ENCODE data around the gene CHST11. TPM values are rescaled to one million over a fixed set of nuclear protein-coding genes. Genes with fewer than 3 reads are reported as not detected.

Gene CHST11
- total RNA-seq, 1 donor from 2014 or later = 6.0 TPM

GRCh38 chr12:104490850-104491249 lies 34.1 kb downstream of the CHST11 start:
- H3K4me3 ChIP-seq = no peak overlapping the region
- intact Hi-C loops (cut with micrococcal nuclease) = no loop called here
- no peak for TF ChIP-seq CTCF (IDR thresholded peaks at IDR 0.05; ENCODE audit: borderline replicate concordance)
- no peak for DNase-seq
- H3K27me3 ChIP-seq (ENCODE audit: low read depth) = no peaks in the 10 kb centered on the region
- no peaks in the 10 kb centered on the region for H3K36me3 ChIP-seq
- peaks cover 28% of the 10 kb centered on the region for H3K4me1 ChIP-seq
- no peak overlapping the region for H3K27ac ChIP-seq (replicated peaks)
- H3K9me3 ChIP-seq (replicated peaks) = no peaks in the 10 kb centered on the region

GRCh38 chr12:104493496-104493895 lies 36.7 kb downstream of the CHST11 start:
- Histone ChIP-seq H3K27ac (replicated peaks) (peak overlapping the region; percentile 61), H3K4me1 (peaks cover 21% of the 10 kb centered on the region)

GRCh38 chr12:104494137-104494792 lies 37.5 kb downstream of the CHST11 start:
- Histone ChIP-seq H3K36me3 (no peaks in the 10 kb centered on the region), H3K27ac (replicated peaks) (peak overlapping the region; percentile 61), H3K27me3 (ENCODE audit: low read depth) (no peaks in the 10 kb centered on the region), H3K4me1 (peaks cover 21% of the 10 kb centered on the region), H3K4me3 (peak overlapping the region; percentile 8), H3K9me3 (replicated peaks) (no peaks in the 10 kb centered on the region)
- DNase-seq = no peak
- no peak for TF ChIP-seq CTCF (IDR thresholded peaks at IDR 0.05; ENCODE audit: borderline replicate concordance)
- intact Hi-C loops (cut with micrococcal nuclease) = no loop called here

More at GRCh38 chr12:104493496-104493895, 36.7 kb downstream of the CHST11 start:
- Histone ChIP-seq H3K4me3 (no peak overlapping the region), H3K9me3 (replicated peaks) (no peaks in the 10 kb centered on the region), H3K36me3 (no peaks in the 10 kb centered on the region), H3K27me3 (ENCODE audit: low read depth) (no peaks in the 10 kb centered on the region)
- intact Hi-C loops (cut with micrococcal nuclease) = no loop called here
- DNase-seq = no peak
- TF ChIP-seq CTCF (IDR thresholded peaks at IDR 0.05; ENCODE audit: borderline replicate concordance) = no peak

- TF ChIP-seq CTCF (IDR thresholded peaks at IDR 0.05; ENCODE audit: borderline replicate concordance) = no peak
- H3K27me3 ChIP-seq (ENCODE audit: low read depth) = no peaks in the 10 kb centered on the region
- DNase-seq = no peak
- H3K36me3 ChIP-seq = no peaks in the 10 kb centered on the region
- no peaks in the 10 kb centered on the region for H3K9me3 ChIP-seq (replicated peaks)
- intact Hi-C loops (cut with micrococcal nuclease) = no loop called here
- peak overlapping the region; percentile 8 for H3K4me3 ChIP-seq
- peaks cover 21% of the 10 kb centered on the region for H3K4me1 ChIP-seq
- H3K27ac ChIP-seq (replicated peaks) = peak overlapping the region; percentile 61
Observed at GRCh38 chr12:104494793-104495158, 38.0 kb downstream of the CHST11 start.

- Histone ChIP-seq H3K27me3 (ENCODE audit: low read depth) (no peaks in the 10 kb centered on the region), H3K4me3 (no peak overlapping the region), H3K9me3 (replicated peaks) (no peaks in the 10 kb centered on the region), H3K36me3 (no peaks in the 10 kb centered on the region), H3K27ac (replicated peaks) (peak overlapping the region; percentile 32), H3K4me1 (peaks cover 21% of the 10 kb centered on the region)
- intact Hi-C loops (cut with micrococcal nuclease) = no loop called here
- TF ChIP-seq CTCF (IDR thresholded peaks at IDR 0.05; ENCODE audit: borderline replicate concordance) = no peak
- no peak for DNase-seq
Observed at GRCh38 chr12:104495786-104496185, 39.0 kb downstream of the CHST11 start.

Data from left ventricle myocardium inferior (tissue), 1 donor.